ENCODE measurements around the gene EIF5AL1. TPM values are rescaled to one million over a fixed set of nuclear protein-coding genes. Genes with fewer than 3 reads are reported as not detected.
"Not testable (repeated sequence)": the region's sequence is repeated elsewhere in the genome, so short reads cannot be mapped to it uniquely, and the experiment has no call there.

Gene EIF5AL1
- total RNA-seq, 1 experiment from 2014 or later: 0.39 TPM

GRCh38 chr10:79502561-79503309 is 9.6 kb upstream of the EIF5AL1 start:
- Mint-ChIP-seq H3K4me1 (peaks cover 6 to 11% of the 10 kb centered on the region in 2 experiments), H3K36me3 (ENCODE audit: insufficient read depth in 1 of 3, low read depth in 3 of 3) (no peaks in the 10 kb centered on the region), H3K9me3 (no peaks in the 10 kb centered on the region), H3K27ac (no peak overlapping the region), H3K27me3 (ENCODE audit: low read depth) (peaks cover 57% of the 10 kb centered on the region), H3K4me3 (peak overlapping the region in 1 of 2 experiments; percentile 24; a peak in 1 of 5 replicates)
- Histone ChIP-seq H2BK15ac (ENCODE audit: low read depth, low read length) (no peak overlapping the region), H3K4me2 (ENCODE audit: insufficient read depth, insufficient read length, low read length) (no peak overlapping the region), H4K5ac (ENCODE audit: insufficient read length, low read depth, low read length) (no peak overlapping the region), H2BK5ac (ENCODE audit: insufficient read length, low read length) (no peak overlapping the region), H3K23ac (ENCODE audit: insufficient read length, low read depth, low read length) (no peak overlapping the region), H3K18ac (ENCODE audit: insufficient read length, low read depth, low read length) (peak overlapping the region; percentile 87), H3K4ac (ENCODE audit: low read depth, low read length) (no peak overlapping the region), H3K79me2 (ENCODE audit: insufficient read depth, low read length) (no peaks in the 10 kb centered on the region), H3K4me1 (ENCODE audit: insufficient read depth, low read length) (no peaks in the 10 kb centered on the region; the same call in 1 of the 2 replicates), H2BK20ac (ENCODE audit: low read depth, low read length, poor library complexity, severe bottlenecking) (no peak overlapping the region), H3K9ac (ENCODE audit: extremely low read depth, insufficient read length, low read length) (no peak overlapping the region), H3K9me3 (ENCODE audit: control insufficient read depth, low read depth, low read length) (no peaks in the 10 kb centered on the region), H4K8ac (replicated peaks; ENCODE audit: insufficient read length, low read depth, low read length) (no peak overlapping the region), H3K27ac (ENCODE audit: insufficient read length, low read depth, low read length) (no peak overlapping the region), H3T11ph (ENCODE audit: low read length) (no peak overlapping the region), H3K23me2 (ENCODE audit: insufficient read length, low read depth, low read length, poor library complexity, severe bottlenecking) (no peaks in the 10 kb centered on the region), H3K79me1 (ENCODE audit: insufficient read depth, low read depth, low read length, poor library complexity, severe bottlenecking) (no peaks in the 10 kb centered on the region), H4K20me1 (ENCODE audit: control insufficient read depth, insufficient read depth, insufficient read length) (no peaks in the 10 kb centered on the region), H2BK120ac (ENCODE audit: low read depth, low read length, poor library complexity, severe bottlenecking) (no peak overlapping the region), H4K91ac (ENCODE audit: insufficient read length, low read depth, low read length) (no peak overlapping the region), H3K27me3 (ENCODE audit: insufficient read depth, low read length) (no peaks in the 10 kb centered on the region), H2AFZ (ENCODE audit: low read length) (no peak overlapping the region), H2AK5ac (ENCODE audit: insufficient read length, low read length) (no peak overlapping the region), H2BK12ac (ENCODE audit: insufficient read length, low read depth, low read length) (no peak overlapping the region), H3K14ac (ENCODE audit: insufficient read depth, low read length) (0 out of 2 replicates have a peak overlapping the region, but pooled peaks have one; percentile 24), H3K56ac (ENCODE audit: insufficient read length, low read depth, low read length) (no peak overlapping the region)
- WGBS (ENCODE audit: extremely low coverage, insufficient read length, low lambda C conversion rate): no CpG with 5 or more reads among the region's 7 CpGs
- DNase-seq: peak; percentile 85
- peak; percentile 73 for TF ChIP-seq CTCF (conservative IDR thresholded peaks at IDR 0.05)

GRCh38 chr10:79503787-79504186 is 8.5 kb upstream of the EIF5AL1 start:
- H3K9me3 ChIP-seq (ENCODE audit: control insufficient read depth, low read depth, low read length); H3K14ac ChIP-seq (ENCODE audit: insufficient read depth, low read length); H3K4me3 Mint-ChIP-seq; H3K4me2 ChIP-seq (ENCODE audit: insufficient read depth, insufficient read length, low read length); H2BK15ac ChIP-seq (ENCODE audit: low read depth, low read length); H4K8ac ChIP-seq (replicated peaks; ENCODE audit: insufficient read length, low read depth, low read length); H3T11ph ChIP-seq (ENCODE audit: low read length); H3K27ac ChIP-seq (ENCODE audit: insufficient read length, low read depth, low read length); H4K91ac ChIP-seq (ENCODE audit: insufficient read length, low read depth, low read length); DNase-seq; H2BK5ac ChIP-seq (ENCODE audit: insufficient read length, low read length); H2BK120ac ChIP-seq (ENCODE audit: low read depth, low read length, poor library complexity, severe bottlenecking); H3K27me3 ChIP-seq (ENCODE audit: insufficient read depth, low read length); H3K36me3 Mint-ChIP-seq (ENCODE audit: insufficient read depth in 1 of 3, low read depth in 3 of 3); H3K79me1 ChIP-seq (ENCODE audit: insufficient read depth, low read depth, low read length, poor library complexity, severe bottlenecking); H3K79me2 ChIP-seq (ENCODE audit: insufficient read depth, low read length); H3K27ac Mint-ChIP-seq; H3K4ac ChIP-seq (ENCODE audit: low read depth, low read length); H3K9me3 Mint-ChIP-seq; H3K23me2 ChIP-seq (ENCODE audit: insufficient read length, low read depth, low read length, poor library complexity, severe bottlenecking); H3K4me1 ChIP-seq (ENCODE audit: insufficient read depth, low read length); H2AFZ ChIP-seq (ENCODE audit: low read length); H2BK20ac ChIP-seq (ENCODE audit: low read depth, low read length, poor library complexity, severe bottlenecking); H3K23ac ChIP-seq (ENCODE audit: insufficient read length, low read depth, low read length); H3K9ac ChIP-seq (ENCODE audit: extremely low read depth, insufficient read length, low read length); H2AK5ac ChIP-seq (ENCODE audit: insufficient read length, low read length); H4K5ac ChIP-seq (ENCODE audit: insufficient read length, low read depth, low read length); H3K18ac ChIP-seq (ENCODE audit: insufficient read length, low read depth, low read length); H2BK12ac ChIP-seq (ENCODE audit: insufficient read length, low read depth, low read length); H3K56ac ChIP-seq (ENCODE audit: insufficient read length, low read depth, low read length); H4K20me1 ChIP-seq (ENCODE audit: control insufficient read depth, insufficient read depth, insufficient read length): not testable (repeated sequence)
- peaks cover 57% of the 10 kb centered on the region for H3K27me3 Mint-ChIP-seq (ENCODE audit: low read depth)
- WGBS (ENCODE audit: extremely low coverage, insufficient read length, low lambda C conversion rate): no CpG with 5 or more reads among the region's 4 CpGs
- peaks cover 4 to 11% of the 10 kb centered on the region in 2 experiments for H3K4me1 Mint-ChIP-seq
